PFSK-1 (cell line): Measurements from ENCODE around the gene IL22RA2.

ENCODE experiments used
- POLR2AphosphoS5 ChIP-seq: IDR thresholded peaks from 2 replicates; pipeline ENCODE4 v1.6.1; 2012; ENCODE audit warnings: low read depth, mild to moderate bottlenecking, control low read depth, low read length, moderate library complexity
- TAF1 ChIP-seq: IDR thresholded peaks from 2 replicates; pipeline ENCODE4 v1.6.1; 2012; ENCODE audit warnings: low read length, control low read depth, borderline replicate concordance; ENCODE audit not compliant: insufficient read depth
- TF ChIP-seq, protein P1 (sequence below), 2 experiments: IDR thresholded peaks; 2 replicates each; pipeline versions ENCODE4 v1.6.1 to v1.8.0; 2011 to 2012; ENCODE audit warnings: low read depth in 2 of 2, low read length in 2 of 2, control low read depth in 1 of 2, inconsistent platforms in 1 of 2, mild to moderate bottlenecking in 1 of 2, moderate library complexity in 1 of 2; ENCODE audit not compliant: insufficient read depth in 1 of 2

- TF ChIP-seq, protein P1, sequence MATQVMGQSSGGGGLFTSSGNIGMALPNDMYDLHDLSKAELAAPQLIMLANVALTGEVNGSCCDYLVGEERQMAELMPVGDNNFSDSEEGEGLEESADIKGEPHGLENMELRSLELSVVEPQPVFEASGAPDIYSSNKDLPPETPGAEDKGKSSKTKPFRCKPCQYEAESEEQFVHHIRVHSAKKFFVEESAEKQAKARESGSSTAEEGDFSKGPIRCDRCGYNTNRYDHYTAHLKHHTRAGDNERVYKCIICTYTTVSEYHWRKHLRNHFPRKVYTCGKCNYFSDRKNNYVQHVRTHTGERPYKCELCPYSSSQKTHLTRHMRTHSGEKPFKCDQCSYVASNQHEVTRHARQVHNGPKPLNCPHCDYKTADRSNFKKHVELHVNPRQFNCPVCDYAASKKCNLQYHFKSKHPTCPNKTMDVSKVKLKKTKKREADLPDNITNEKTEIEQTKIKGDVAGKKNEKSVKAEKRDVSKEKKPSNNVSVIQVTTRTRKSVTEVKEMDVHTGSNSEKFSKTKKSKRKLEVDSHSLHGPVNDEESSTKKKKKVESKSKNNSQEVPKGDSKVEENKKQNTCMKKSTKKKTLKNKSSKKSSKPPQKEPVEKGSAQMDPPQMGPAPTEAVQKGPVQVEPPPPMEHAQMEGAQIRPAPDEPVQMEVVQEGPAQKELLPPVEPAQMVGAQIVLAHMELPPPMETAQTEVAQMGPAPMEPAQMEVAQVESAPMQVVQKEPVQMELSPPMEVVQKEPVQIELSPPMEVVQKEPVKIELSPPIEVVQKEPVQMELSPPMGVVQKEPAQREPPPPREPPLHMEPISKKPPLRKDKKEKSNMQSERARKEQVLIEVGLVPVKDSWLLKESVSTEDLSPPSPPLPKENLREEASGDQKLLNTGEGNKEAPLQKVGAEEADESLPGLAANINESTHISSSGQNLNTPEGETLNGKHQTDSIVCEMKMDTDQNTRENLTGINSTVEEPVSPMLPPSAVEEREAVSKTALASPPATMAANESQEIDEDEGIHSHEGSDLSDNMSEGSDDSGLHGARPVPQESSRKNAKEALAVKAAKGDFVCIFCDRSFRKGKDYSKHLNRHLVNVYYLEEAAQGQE (IDR thresholded peaks at IDR 0.05; ENCODE audit: insufficient read depth in 1 of 2, low read depth in 2 of 2, low read length in 2 of 2) = no peak
- no peak for TF ChIP-seq POLR2AphosphoS5
- TF ChIP-seq TAF1 = no peak
These were observed 71.2 kb downstream of the IL22RA2 start for GRCh38 chr6:137102050-137102848.
